ENCODE results near the gene DERA.
"Not testable (repeated sequence)": the region's sequence is repeated elsewhere in the genome, so short reads cannot be mapped to it uniquely, and the experiment has no call there.

The DERA gene

DNA sequence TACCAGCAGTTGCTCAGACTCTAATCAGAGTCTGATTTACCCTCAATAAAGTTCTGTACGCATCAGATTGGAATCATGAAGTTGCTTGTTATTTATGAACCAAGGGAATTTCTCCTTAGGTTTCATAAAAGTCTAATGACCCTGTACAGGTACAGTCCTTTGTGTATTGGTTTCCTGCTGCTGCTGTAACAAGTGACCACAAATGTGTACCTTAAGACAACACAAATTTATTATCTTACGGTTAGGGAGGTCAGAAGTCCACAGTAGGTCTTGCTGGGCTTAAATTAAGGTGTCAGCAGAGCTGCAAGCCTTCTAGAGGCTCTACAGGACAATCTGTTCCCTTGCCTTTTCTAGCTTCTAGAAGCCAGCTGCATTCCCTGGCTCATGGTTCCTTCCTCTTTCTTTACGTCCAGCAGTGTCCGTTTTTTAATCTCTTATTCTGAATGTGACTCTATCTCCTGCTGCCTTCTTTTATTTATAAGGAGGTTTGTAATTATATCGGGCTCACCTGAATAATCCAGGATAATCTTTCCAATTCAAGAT lies 6.7 kb upstream of the DERA start:
- no peak overlapping the region for H4K91ac ChIP-seq (ENCODE audit: low read depth, low read length, poor library complexity)
- no peak overlapping the region for H2AFZ ChIP-seq (ENCODE audit: low read length)
- H3K9me3 ChIP-seq (replicated peaks in 1 of 2; ENCODE audit: control insufficient read depth in 2 of 2, insufficient read depth in 1 of 2, low read depth in 1 of 2, low read length in 2 of 2): no peaks in the 10 kb centered on the region
- no peak overlapping the region for H2BK12ac ChIP-seq (ENCODE audit: low read length)
- H3K79me1 ChIP-seq (ENCODE audit: low read depth, low read length): no peaks in the 10 kb centered on the region
- H3K9ac ChIP-seq (ENCODE audit: low read depth, low read length, poor library complexity): no peak overlapping the region
- no peak overlapping the region for H2BK15ac ChIP-seq (ENCODE audit: low read length)
- no peak overlapping the region for H3K18ac ChIP-seq (ENCODE audit: low read length)
- H3K4ac ChIP-seq (ENCODE audit: low read length): no peak overlapping the region
- no peak overlapping the region for H3K14ac ChIP-seq (ENCODE audit: low read length)
- H3K27ac ChIP-seq (replicated peaks; ENCODE audit: low read length): no peak overlapping the region
- H2BK120ac ChIP-seq (ENCODE audit: low read depth, low read length): no peak overlapping the region
- no peak overlapping the region for H4K8ac ChIP-seq (ENCODE audit: low read depth, low read length)
- H2BK5ac ChIP-seq (ENCODE audit: low read length): no peak overlapping the region
- no CpG with 5 or more reads among the region's 5 CpGs for WGBS, 2 donors (ENCODE audit: extremely low coverage in 2 of 2, insufficient read length in 2 of 2, insufficient replicate concordance in 1 of 2)
- H3K4me3 ChIP-seq (ENCODE audit: low read length in 2 of 2): no peak overlapping the region
- H2AK5ac ChIP-seq (ENCODE audit: low read depth, low read length): no peak overlapping the region
- no peak for DNase-seq (ENCODE audit: low spot score)
- no peaks in the 10 kb centered on the region for H3K4me1 ChIP-seq (ENCODE audit: control insufficient read depth in 2 of 2, insufficient read depth in 1 of 2, low read depth in 1 of 2, low read length in 2 of 2)
- no peak overlapping the region for H3K4me2 ChIP-seq (ENCODE audit: insufficient read depth, low read length, poor library complexity, severe bottlenecking)
- H3K23ac ChIP-seq (ENCODE audit: low read depth, low read length, poor library complexity): no peak overlapping the region
- peaks cover 14 to 76% of the 10 kb centered on the region in 2 donors for H3K36me3 ChIP-seq (replicated peaks in 1 of 2; ENCODE audit: control insufficient read depth in 2 of 2, insufficient read depth in 2 of 2, low read length in 2 of 2)
- no peaks in the 10 kb centered on the region for H3K27me3 ChIP-seq (ENCODE audit: control insufficient read depth in 3 of 3, insufficient read depth in 3 of 3, low read depth in 1 of 3, low read length in 3 of 3)

DNA sequence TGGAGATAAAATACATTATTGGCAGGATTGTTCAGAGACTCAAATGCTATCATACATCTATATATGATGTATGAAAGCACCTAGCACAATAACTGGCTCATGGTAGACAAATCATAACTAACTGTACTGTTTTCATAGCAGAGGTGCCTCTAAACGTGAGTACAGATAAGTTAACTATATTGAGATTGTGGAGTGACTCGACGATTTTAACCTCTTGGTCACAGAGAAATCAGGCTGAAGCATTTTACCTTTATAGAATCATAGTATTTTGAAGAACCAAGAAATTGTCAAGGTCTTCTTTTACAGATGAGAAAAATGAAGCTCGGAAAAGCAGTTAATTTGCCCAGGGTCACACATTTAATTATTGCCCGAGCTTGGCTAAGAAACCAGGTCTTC lies 666 bp upstream of the DERA start:
- H4K8ac ChIP-seq (ENCODE audit: low read depth, low read length): no peak overlapping the region
- no peak for DNase-seq (ENCODE audit: low spot score)
- no peak overlapping the region for H3K18ac ChIP-seq (ENCODE audit: low read length)
- H3K27ac ChIP-seq (replicated peaks; ENCODE audit: low read length): no peak overlapping the region
- no peak overlapping the region for H2BK12ac ChIP-seq (ENCODE audit: low read length)
- H3K4ac ChIP-seq (ENCODE audit: low read length): no peak overlapping the region
- peaks cover 2 to 20% of the 10 kb centered on the region in 2 donors for H3K36me3 ChIP-seq (replicated peaks in 1 of 2; ENCODE audit: control insufficient read depth in 2 of 2, insufficient read depth in 2 of 2, low read length in 2 of 2)
- H3K4me3 ChIP-seq (ENCODE audit: low read length in 2 of 2): peak overlapping the region in 1 of 2 donors; percentile 85
- no peak overlapping the region for H2BK5ac ChIP-seq (ENCODE audit: low read length)
- no peak overlapping the region for H2BK120ac ChIP-seq (ENCODE audit: low read depth, low read length)
- H2BK15ac ChIP-seq (ENCODE audit: low read length): no peak overlapping the region
- no peak overlapping the region for H4K91ac ChIP-seq (ENCODE audit: low read depth, low read length, poor library complexity)
- peak overlapping the region; percentile 97 for H2AFZ ChIP-seq (ENCODE audit: low read length)
- no peak overlapping the region for H2AK5ac ChIP-seq (ENCODE audit: low read depth, low read length)
- peak overlapping the region; percentile 54 for H3K4me2 ChIP-seq (ENCODE audit: insufficient read depth, low read length, poor library complexity, severe bottlenecking)
- WGBS, 2 donors (ENCODE audit: extremely low coverage in 2 of 2, insufficient read length in 2 of 2, insufficient replicate concordance in 1 of 2): no CpG with 5 or more reads among the region's 5 CpGs
- peaks cover 2% of the 10 kb centered on the region in 2 donors for H3K4me1 ChIP-seq (ENCODE audit: control insufficient read depth in 2 of 2, insufficient read depth in 1 of 2, low read depth in 1 of 2, low read length in 2 of 2)
- no peak overlapping the region for H3K9ac ChIP-seq (ENCODE audit: low read depth, low read length, poor library complexity)
- no peaks in the 10 kb centered on the region for H3K9me3 ChIP-seq (replicated peaks in 1 of 2; ENCODE audit: control insufficient read depth in 2 of 2, insufficient read depth in 1 of 2, low read depth in 1 of 2, low read length in 2 of 2)
- no peak overlapping the region for H3K23ac ChIP-seq (ENCODE audit: low read depth, low read length, poor library complexity)
- no peak overlapping the region for H3K14ac ChIP-seq (ENCODE audit: low read length)
- H3K27me3 ChIP-seq (ENCODE audit: control insufficient read depth in 3 of 3, insufficient read depth in 3 of 3, low read depth in 1 of 3, low read length in 3 of 3): no peaks in the 10 kb centered on the region
- no peaks in the 10 kb centered on the region for H3K79me1 ChIP-seq (ENCODE audit: low read depth, low read length)

DNA sequence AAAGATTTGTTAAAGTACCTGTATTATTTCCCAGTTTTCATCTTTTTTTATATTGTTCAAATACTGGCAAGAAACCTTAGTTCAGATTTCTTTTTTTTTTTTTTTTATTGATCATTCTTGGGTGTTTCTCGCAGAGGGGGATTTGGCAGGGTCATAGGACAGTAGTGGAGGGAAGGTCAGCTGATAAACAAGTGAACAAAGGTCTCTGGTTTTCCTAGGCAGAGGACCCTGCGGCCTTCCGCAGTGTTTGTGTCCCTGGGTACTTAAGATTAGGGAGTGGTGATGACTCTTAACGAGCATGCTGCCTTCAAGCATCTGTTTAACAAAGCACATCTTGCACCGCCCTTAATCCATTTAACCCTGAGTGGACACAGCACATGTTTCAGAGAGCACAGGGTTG lies 799 bp downstream of the DERA start:
- not testable (repeated sequence) for H2BK5ac ChIP-seq (ENCODE audit: low read length); H2BK15ac ChIP-seq (ENCODE audit: low read length); H3K23ac ChIP-seq (ENCODE audit: low read depth, low read length, poor library complexity); H3K9ac ChIP-seq (ENCODE audit: low read depth, low read length, poor library complexity); H3K27ac ChIP-seq (replicated peaks; ENCODE audit: low read length); H2AK5ac ChIP-seq (ENCODE audit: low read depth, low read length); H3K79me1 ChIP-seq (ENCODE audit: low read depth, low read length); DNase-seq (ENCODE audit: low spot score); H4K91ac ChIP-seq (ENCODE audit: low read depth, low read length, poor library complexity); H3K14ac ChIP-seq (ENCODE audit: low read length); H2BK120ac ChIP-seq (ENCODE audit: low read depth, low read length); H3K18ac ChIP-seq (ENCODE audit: low read length); H3K4me1 ChIP-seq (ENCODE audit: control insufficient read depth in 2 of 2, insufficient read depth in 1 of 2, low read depth in 1 of 2, low read length in 2 of 2); H3K27me3 ChIP-seq (ENCODE audit: control insufficient read depth in 3 of 3, insufficient read depth in 3 of 3, low read depth in 1 of 3, low read length in 3 of 3); H3K4ac ChIP-seq (ENCODE audit: low read length); H3K9me3 ChIP-seq (replicated peaks in 1 of 2; ENCODE audit: control insufficient read depth in 2 of 2, insufficient read depth in 1 of 2, low read depth in 1 of 2, low read length in 2 of 2); H4K8ac ChIP-seq (ENCODE audit: low read depth, low read length); H2BK12ac ChIP-seq (ENCODE audit: low read length)
- Histone ChIP-seq H3K4me2 (ENCODE audit: insufficient read depth, low read length, poor library complexity, severe bottlenecking) (peak overlapping the region; percentile 54), H3K36me3 (replicated peaks in 1 of 2; ENCODE audit: control insufficient read depth in 2 of 2, insufficient read depth in 2 of 2, low read length in 2 of 2) (peaks cover 0 to 12% of the 10 kb centered on the region in 2 donors), H3K4me3 (ENCODE audit: low read length in 2 of 2) (peak overlapping the region; percentile 85 to 100), H2AFZ (ENCODE audit: low read length) (peak overlapping the region; percentile 97)
- WGBS, 2 donors (ENCODE audit: extremely low coverage in 2 of 2, insufficient read length in 2 of 2, insufficient replicate concordance in 1 of 2): no CpG with 5 or more reads among the region's 5 CpGs

DNA sequence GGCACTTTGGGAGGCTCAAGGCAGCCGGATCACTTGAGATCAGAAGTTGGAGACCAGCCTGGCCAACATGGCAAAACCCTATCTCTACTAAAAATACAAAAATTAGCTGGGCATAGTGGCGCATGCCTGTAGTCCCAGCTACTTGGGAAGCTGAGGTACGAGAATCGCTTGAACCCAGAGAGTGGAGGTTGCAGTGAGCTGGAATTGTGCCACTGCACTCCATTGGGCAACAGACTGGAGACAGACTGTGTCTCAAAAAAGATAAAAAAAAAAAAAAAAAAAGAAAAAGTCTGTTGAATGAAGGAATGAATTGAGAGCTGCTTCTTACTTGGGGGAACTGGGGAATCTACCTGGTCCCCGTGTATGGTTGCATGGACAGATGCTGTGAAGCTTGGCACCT lies 3.0 kb downstream of the DERA start:
- H3K18ac ChIP-seq (ENCODE audit: low read length): not testable (repeated sequence)
- WGBS, 2 donors (ENCODE audit: extremely low coverage in 2 of 2, insufficient read length in 2 of 2, insufficient replicate concordance in 1 of 2): no CpG with 5 or more reads among the region's 5 CpGs

More for the DNA sequence above, 3.0 kb downstream of the DERA start:
- not testable (repeated sequence) for H2BK15ac ChIP-seq (ENCODE audit: low read length); H3K14ac ChIP-seq (ENCODE audit: low read length); H3K4me3 ChIP-seq (ENCODE audit: low read length in 2 of 2); H3K4me2 ChIP-seq (ENCODE audit: insufficient read depth, low read length, poor library complexity, severe bottlenecking); H3K79me1 ChIP-seq (ENCODE audit: low read depth, low read length); DNase-seq (ENCODE audit: low spot score); H4K91ac ChIP-seq (ENCODE audit: low read depth, low read length, poor library complexity); H2AK5ac ChIP-seq (ENCODE audit: low read depth, low read length); H4K8ac ChIP-seq (ENCODE audit: low read depth, low read length); H3K36me3 ChIP-seq (replicated peaks in 1 of 2; ENCODE audit: control insufficient read depth in 2 of 2, insufficient read depth in 2 of 2, low read length in 2 of 2); H3K9ac ChIP-seq (ENCODE audit: low read depth, low read length, poor library complexity); H3K23ac ChIP-seq (ENCODE audit: low read depth, low read length, poor library complexity); H2BK120ac ChIP-seq (ENCODE audit: low read depth, low read length); H3K27ac ChIP-seq (replicated peaks; ENCODE audit: low read length); H3K4ac ChIP-seq (ENCODE audit: low read length); H3K9me3 ChIP-seq (replicated peaks in 1 of 2; ENCODE audit: control insufficient read depth in 2 of 2, insufficient read depth in 1 of 2, low read depth in 1 of 2, low read length in 2 of 2); H2BK5ac ChIP-seq (ENCODE audit: low read length); H2AFZ ChIP-seq (ENCODE audit: low read length); H3K27me3 ChIP-seq (ENCODE audit: control insufficient read depth in 3 of 3, insufficient read depth in 3 of 3, low read depth in 1 of 3, low read length in 3 of 3); H2BK12ac ChIP-seq (ENCODE audit: low read length)
- peaks cover 9 to 14% of the 10 kb centered on the region in 2 donors for H3K4me1 ChIP-seq (ENCODE audit: control insufficient read depth in 2 of 2, insufficient read depth in 1 of 2, low read depth in 1 of 2, low read length in 2 of 2)

All from neuronal stem cell (in vitro differentiated cells).